ENCODE measurements around the gene ANXA4. TPM values are rescaled to one million over a fixed set of nuclear protein-coding genes. Genes with fewer than 3 reads are reported as not detected.
"Not testable (repeated sequence)": the region's sequence is repeated elsewhere in the genome, so short reads cannot be mapped to it uniquely, and the experiment has no call there.

The ANXA4 gene
- polyA plus RNA-seq, 4 donors = 234 to 296 (median 249) TPM

GRCh38 chr2:69745035-69745434 is 3.1 kb downstream of the ANXA4 start:
- no peak for DNase-seq (ENCODE audit: low read depth in 4 of 4, low spot score in 2 of 4)

- no peak for DNase-seq (ENCODE audit: low read depth in 4 of 4, low spot score in 2 of 4)
Observed at GRCh38 chr2:69750246-69750645, 8.3 kb downstream of the ANXA4 start.

GRCh38 chr2:69753659-69754363 is 11.9 kb downstream of the ANXA4 start:
- DNase-seq (ENCODE audit: low read depth in 4 of 4, low spot score in 2 of 4) = no peak

GRCh38 chr2:69754633-69755032 is 12.7 kb downstream of the ANXA4 start:
- no peak for DNase-seq (ENCODE audit: low read depth in 4 of 4, low spot score in 2 of 4)

GRCh38 chr2:69755862-69756467 is 14.0 kb downstream of the ANXA4 start:
- no peak for DNase-seq (ENCODE audit: low read depth in 4 of 4, low spot score in 2 of 4)

GRCh38 chr2:69762025-69762424 is 20.1 kb downstream of the ANXA4 start:
- DNase-seq (ENCODE audit: low read depth in 4 of 4, low spot score in 2 of 4) = no peak

GRCh38 chr2:69762513-69763494 is 20.9 kb downstream of the ANXA4 start:
- no peak for DNase-seq (ENCODE audit: low read depth in 4 of 4, low spot score in 2 of 4)

GRCh38 chr2:69763831-69764230 is 21.9 kb downstream of the ANXA4 start:
- DNase-seq (ENCODE audit: low read depth in 4 of 4, low spot score in 2 of 4) = not testable (repeated sequence)

GRCh38 chr2:69764286-69765095 is 22.6 kb downstream of the ANXA4 start:
- no peak for DNase-seq (ENCODE audit: low read depth in 4 of 4, low spot score in 2 of 4)

- DNase-seq (ENCODE audit: low read depth in 4 of 4, low spot score in 2 of 4) = no peak
Observed at GRCh38 chr2:69765096-69765380, 23.1 kb downstream of the ANXA4 start.

GRCh38 chr2:69766014-69766413 is 24.1 kb downstream of the ANXA4 start:
- DNase-seq (ENCODE audit: low read depth in 4 of 4, low spot score in 2 of 4) = no peak

GRCh38 chr2:69767034-69767433 is 25.1 kb downstream of the ANXA4 start:
- DNase-seq (ENCODE audit: low read depth in 4 of 4, low spot score in 2 of 4) = no peak

GRCh38 chr2:69768235-69768634 is 26.3 kb downstream of the ANXA4 start:
- no peak for DNase-seq (ENCODE audit: low read depth in 4 of 4, low spot score in 2 of 4)

GRCh38 chr2:69768789-69769188 is 26.9 kb downstream of the ANXA4 start:
- no peak for DNase-seq (ENCODE audit: low read depth in 4 of 4, low spot score in 2 of 4)

- no peak for DNase-seq (ENCODE audit: low read depth in 4 of 4, low spot score in 2 of 4)
Observed at GRCh38 chr2:69769272-69769671, 27.3 kb downstream of the ANXA4 start.

GRCh38 chr2:69770193-69770702 is 28.3 kb downstream of the ANXA4 start:
- no peak for DNase-seq (ENCODE audit: low read depth in 4 of 4, low spot score in 2 of 4)

- DNase-seq (ENCODE audit: low read depth in 4 of 4, low spot score in 2 of 4) = no peak
Observed at GRCh38 chr2:69770747-69771146, 28.8 kb downstream of the ANXA4 start.

GRCh38 chr2:69771461-69771860 is 29.5 kb downstream of the ANXA4 start:
- no peak for DNase-seq (ENCODE audit: low read depth in 4 of 4, low spot score in 2 of 4)

- no peak for DNase-seq (ENCODE audit: low read depth in 4 of 4, low spot score in 2 of 4)
Observed at GRCh38 chr2:69773206-69773605, 31.3 kb downstream of the ANXA4 start.

GRCh38 chr2:69774258-69774983 is 32.5 kb downstream of the ANXA4 start:
- DNase-seq (ENCODE audit: low read depth in 4 of 4, low spot score in 2 of 4) = not testable (repeated sequence)
